Measurements from ENCODE around the gene MIS18A. TPM values are rescaled to one million over a fixed set of nuclear protein-coding genes. Genes with fewer than 3 reads are reported as not detected.

The MIS18A gene
- total and polyA plus RNA-seq, 7 donors, result 2.4 to 12.0 (median 6.4) TPM

DNA sequence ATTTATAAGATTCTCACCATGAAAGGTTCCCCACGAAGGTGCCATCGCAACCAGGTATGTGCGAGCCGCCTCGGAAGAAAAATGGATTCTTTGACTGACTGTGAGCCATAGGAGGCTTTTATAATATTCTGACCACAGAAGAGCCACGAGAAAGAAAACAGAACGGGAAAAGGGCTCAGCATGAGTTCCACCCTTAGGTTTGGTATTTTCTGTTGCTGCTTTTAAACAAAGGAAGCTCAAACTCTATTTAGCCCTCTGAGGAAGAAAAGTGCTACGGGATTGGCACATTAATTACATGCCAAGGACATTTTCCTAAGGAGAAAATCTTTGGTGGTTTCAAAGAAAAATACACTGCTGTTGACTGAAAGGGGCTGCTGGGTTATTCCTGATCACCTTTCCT, 39.3 kb downstream of the MIS18A start:
- Histone ChIP-seq H3K27ac (no peak overlapping the region), H3K27me3 (no peaks in the 10 kb centered on the region), H3K9me3 (no peaks in the 10 kb centered on the region), H3K4me1 (peaks cover 0 to 7% (median 5%) of the 10 kb centered on the region in 4 donors), H3K4me3 (no peak overlapping the region), H3K36me3 (no peaks in the 10 kb centered on the region)
- TF ChIP-seq EP300 (IDR thresholded peaks at IDR 0.05) (no peak), POLR2AphosphoS5 (IDR thresholded peaks at IDR 0.05) (no peak), POLR2A (IDR thresholded peaks at IDR 0.05) (no peak)
- TF ChIP-seq, protein P1, sequence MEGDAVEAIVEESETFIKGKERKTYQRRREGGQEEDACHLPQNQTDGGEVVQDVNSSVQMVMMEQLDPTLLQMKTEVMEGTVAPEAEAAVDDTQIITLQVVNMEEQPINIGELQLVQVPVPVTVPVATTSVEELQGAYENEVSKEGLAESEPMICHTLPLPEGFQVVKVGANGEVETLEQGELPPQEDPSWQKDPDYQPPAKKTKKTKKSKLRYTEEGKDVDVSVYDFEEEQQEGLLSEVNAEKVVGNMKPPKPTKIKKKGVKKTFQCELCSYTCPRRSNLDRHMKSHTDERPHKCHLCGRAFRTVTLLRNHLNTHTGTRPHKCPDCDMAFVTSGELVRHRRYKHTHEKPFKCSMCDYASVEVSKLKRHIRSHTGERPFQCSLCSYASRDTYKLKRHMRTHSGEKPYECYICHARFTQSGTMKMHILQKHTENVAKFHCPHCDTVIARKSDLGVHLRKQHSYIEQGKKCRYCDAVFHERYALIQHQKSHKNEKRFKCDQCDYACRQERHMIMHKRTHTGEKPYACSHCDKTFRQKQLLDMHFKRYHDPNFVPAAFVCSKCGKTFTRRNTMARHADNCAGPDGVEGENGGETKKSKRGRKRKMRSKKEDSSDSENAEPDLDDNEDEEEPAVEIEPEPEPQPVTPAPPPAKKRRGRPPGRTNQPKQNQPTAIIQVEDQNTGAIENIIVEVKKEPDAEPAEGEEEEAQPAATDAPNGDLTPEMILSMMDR (IDR thresholded peaks at IDR 0.05), result no peak
- no peak for DNase-seq
- intact Hi-C loops (cut with DNase I), result no loop called here
- 82 to 85% methylated on average over 8 of the region's 8 CpGs for WGBS, 2 donors

DNA sequence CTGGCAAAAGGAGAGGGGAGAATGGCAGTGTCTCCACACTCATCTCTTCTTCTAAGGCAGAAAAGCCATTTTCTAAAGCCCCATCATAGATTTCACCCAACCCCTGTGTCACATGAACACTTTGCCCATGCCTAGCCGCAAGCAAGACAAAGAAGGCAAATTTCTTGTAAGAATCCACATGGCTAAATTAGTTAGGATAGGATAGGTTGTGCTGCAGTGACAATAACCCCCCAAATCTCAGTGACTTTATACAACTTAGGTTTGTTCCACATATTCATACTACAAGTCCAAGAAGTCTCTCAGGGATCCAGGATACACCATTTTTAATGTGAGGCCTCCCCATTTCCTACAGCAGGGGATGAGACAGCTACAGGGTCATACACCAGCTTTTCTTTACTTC, 40.8 kb downstream of the MIS18A start:
- no peak overlapping the region for H3K27ac ChIP-seq
- no peaks in the 10 kb centered on the region for H3K9me3 ChIP-seq
- H3K36me3 ChIP-seq, result no peaks in the 10 kb centered on the region
- no peak overlapping the region for H3K4me3 ChIP-seq
- peaks cover 0 to 7% (median 5%) of the 10 kb centered on the region in 4 donors for H3K4me1 ChIP-seq
- TF ChIP-seq POLR2A (IDR thresholded peaks at IDR 0.05) (no peak), EP300 (IDR thresholded peaks at IDR 0.05) (no peak), POLR2AphosphoS5 (IDR thresholded peaks at IDR 0.05) (no peak)
- TF ChIP-seq, protein P1 (IDR thresholded peaks at IDR 0.05), result no peak
- intact Hi-C loops (cut with DNase I), result no loop called here
- 88 to 98% methylated on average over 1 of the region's 1 CpG for WGBS, 2 donors
- no peaks in the 10 kb centered on the region for H3K27me3 ChIP-seq
- DNase-seq, result no peak

DNA sequence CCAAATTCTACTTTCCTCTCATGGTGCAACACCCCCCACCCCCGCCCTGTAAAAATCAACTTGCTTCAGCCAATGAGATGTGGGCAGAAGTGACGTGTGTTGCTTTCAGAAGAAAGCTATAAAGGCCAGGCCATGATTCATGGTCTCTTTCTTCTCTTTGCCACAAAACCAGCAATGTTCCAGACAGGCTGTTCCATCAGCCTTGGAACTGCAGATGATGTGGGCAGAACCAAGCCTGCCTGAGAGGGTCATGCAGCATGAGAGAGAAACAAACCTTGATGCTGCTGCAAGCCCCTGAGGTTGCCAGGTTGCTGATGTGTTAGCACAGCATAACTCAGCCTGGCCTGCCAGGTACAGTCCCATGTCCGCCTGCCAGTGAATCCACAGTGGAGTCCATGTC, 41.8 kb downstream of the MIS18A start:
- TF ChIP-seq POLR2A (IDR thresholded peaks at IDR 0.05) (no peak), EP300 (IDR thresholded peaks at IDR 0.05) (no peak), POLR2AphosphoS5 (IDR thresholded peaks at IDR 0.05) (no peak)
- TF ChIP-seq, protein P1 (IDR thresholded peaks at IDR 0.05), result no peak
- Histone ChIP-seq H3K27me3 (no peaks in the 10 kb centered on the region), H3K27ac (no peak overlapping the region), H3K4me3 (no peak overlapping the region), H3K36me3 (no peaks in the 10 kb centered on the region), H3K9me3 (no peaks in the 10 kb centered on the region), H3K4me1 (peaks cover 0 to 7% (median 5%) of the 10 kb centered on the region in 4 donors)
- intact Hi-C loops (cut with DNase I), result no loop called here
- DNase-seq, result no peak
- WGBS, 2 donors, result 74 to 84% methylated on average over 3 of the region's 3 CpGs

DNA sequence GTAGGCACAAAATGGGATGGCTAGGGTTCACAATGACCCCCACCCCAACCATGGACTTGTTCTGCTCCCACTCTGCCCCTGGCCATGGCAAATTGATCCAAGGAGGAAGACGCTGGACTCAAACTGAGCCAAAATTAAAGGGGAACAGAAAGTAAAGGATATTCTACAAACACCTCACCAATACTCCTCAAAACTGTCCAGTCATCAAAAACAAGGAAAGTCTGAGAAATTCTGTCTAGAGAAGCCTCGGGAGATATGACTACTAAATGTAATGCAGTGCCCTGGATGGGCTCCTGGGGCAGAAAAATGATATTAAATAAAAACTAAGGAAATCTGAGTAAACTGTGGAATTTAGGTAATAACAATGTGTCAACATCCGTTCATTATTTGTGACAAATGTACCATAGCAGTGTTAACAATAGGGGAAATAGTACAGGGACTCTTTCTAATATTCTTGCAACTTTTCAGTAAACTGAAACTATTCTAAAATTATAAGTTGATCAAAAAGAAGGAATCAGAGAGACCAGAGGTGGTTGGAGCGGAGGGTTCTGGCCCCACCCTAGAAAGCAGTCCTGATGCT, 45.0 kb downstream of the MIS18A start:
- 89 to 90% methylated on average over 4 of the region's 4 CpGs for WGBS, 2 donors
- no peak overlapping the region for H3K4me3 ChIP-seq
- TF ChIP-seq EP300 (IDR thresholded peaks at IDR 0.05) (no peak), POLR2A (IDR thresholded peaks at IDR 0.05) (no peak), POLR2AphosphoS5 (IDR thresholded peaks at IDR 0.05) (no peak)
- TF ChIP-seq, protein P1 (IDR thresholded peaks at IDR 0.05), result no peak
- H3K36me3 ChIP-seq, result no peaks in the 10 kb centered on the region
- intact Hi-C loops (cut with DNase I), result no loop called here
- no peaks in the 10 kb centered on the region for H3K9me3 ChIP-seq
- H3K4me1 ChIP-seq, result no peaks in the 10 kb centered on the region
- H3K27me3 ChIP-seq, result no peaks in the 10 kb centered on the region
- H3K27ac ChIP-seq, result no peak overlapping the region
- no peak for DNase-seq

DNA sequence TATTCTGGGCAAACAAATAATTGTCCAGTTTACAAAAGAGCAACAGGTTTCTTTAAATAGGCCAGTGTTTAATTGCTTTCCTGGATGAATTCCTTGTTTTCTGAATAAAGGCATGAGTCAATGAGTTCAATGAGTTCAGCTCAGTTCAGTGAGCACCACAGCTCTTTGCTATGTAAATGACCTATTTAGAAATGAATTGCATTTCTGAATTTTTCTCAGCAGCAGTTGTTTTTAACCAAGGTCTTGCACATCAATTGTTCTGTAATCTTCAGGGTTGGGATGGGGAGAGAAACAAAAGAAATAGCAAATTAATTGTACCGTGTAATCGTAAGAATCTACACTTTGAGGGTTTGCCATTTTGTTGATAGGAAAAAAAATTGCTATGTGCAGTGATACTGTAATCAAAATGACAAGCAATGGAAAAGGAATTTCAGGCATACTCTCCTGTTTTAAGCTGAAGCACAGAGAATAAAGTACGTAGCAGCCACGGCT, 45.7 kb downstream of the MIS18A start:
- Histone ChIP-seq H3K4me3 (no peak overlapping the region), H3K27me3 (no peaks in the 10 kb centered on the region), H3K4me1 (no peaks in the 10 kb centered on the region), H3K27ac (no peak overlapping the region), H3K9me3 (no peaks in the 10 kb centered on the region), H3K36me3 (no peaks in the 10 kb centered on the region)
- DNase-seq, result no peak
- TF ChIP-seq, protein P1 (IDR thresholded peaks at IDR 0.05), result no peak
- TF ChIP-seq EP300 (IDR thresholded peaks at IDR 0.05), result no peak
- no peak for TF ChIP-seq POLR2AphosphoS5 (IDR thresholded peaks at IDR 0.05)
- no peak for TF ChIP-seq POLR2A (IDR thresholded peaks at IDR 0.05)
- intact Hi-C loops (cut with DNase I), result no loop called here
- WGBS, 2 donors, result 85 to 92% methylated on average over 4 of the region's 4 CpGs
